ENCODE measurements around the gene ESYT2. TPM values are rescaled to one million over a fixed set of nuclear protein-coding genes. Genes with fewer than 3 reads are reported as not detected.

The ESYT2 gene
- total RNA-seq, 1 experiment from 2014 or later = 39.0 TPM

DNA sequence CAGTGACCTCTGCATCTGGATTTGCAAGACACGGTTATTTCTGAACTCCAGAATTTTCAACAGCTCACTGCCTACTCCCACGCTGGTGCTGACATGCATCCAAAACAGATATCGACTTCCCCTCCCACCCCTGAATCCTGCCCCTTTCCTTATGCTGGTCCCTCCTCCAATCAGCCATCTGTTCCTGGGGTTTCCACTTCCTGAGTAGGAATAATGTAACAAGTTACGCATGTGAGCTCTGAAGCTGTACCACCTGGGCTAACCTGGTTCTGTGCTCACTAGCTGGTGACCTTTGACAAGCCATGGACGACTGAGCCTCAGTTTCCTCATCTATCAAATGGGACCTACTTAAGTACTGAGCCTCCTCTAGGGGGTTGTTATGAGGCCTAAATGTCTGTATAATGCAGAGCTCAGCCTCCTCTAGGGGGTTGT, 123.0 kb downstream of the ESYT2 start:
- Histone ChIP-seq H3K23ac (ENCODE audit: insufficient read length, low read depth, low read length) (no peak overlapping the region), H4K91ac (ENCODE audit: insufficient read length, low read depth, low read length) (no peak overlapping the region), H3K56ac (ENCODE audit: insufficient read length, low read depth, low read length) (no peak overlapping the region), H3K4me1 (ENCODE audit: insufficient read depth, low read length) (peaks cover 1% of the 10 kb centered on the region; the same call in 1 of the 2 replicates), H2AFZ (ENCODE audit: low read length) (no peak overlapping the region), H3K18ac (ENCODE audit: insufficient read length, low read depth, low read length) (no peak overlapping the region), H3K27ac (ENCODE audit: insufficient read length, low read depth, low read length) (no peak overlapping the region), H2BK12ac (ENCODE audit: insufficient read length, low read depth, low read length) (no peak overlapping the region), H3K4me2 (ENCODE audit: insufficient read depth, insufficient read length, low read length) (no peak overlapping the region), H3K79me2 (ENCODE audit: insufficient read depth, low read length) (peaks cover 10% of the 10 kb centered on the region; the same call in 1 of the 2 replicates), H2BK20ac (ENCODE audit: low read depth, low read length, poor library complexity, severe bottlenecking) (no peak overlapping the region), H2BK5ac (ENCODE audit: insufficient read length, low read length) (no peak overlapping the region), H3K23me2 (ENCODE audit: insufficient read length, low read depth, low read length, poor library complexity, severe bottlenecking) (peaks cover 18% of the 10 kb centered on the region), H3K79me1 (ENCODE audit: insufficient read depth, low read depth, low read length, poor library complexity, severe bottlenecking) (no peaks in the 10 kb centered on the region), H3T11ph (ENCODE audit: low read length) (no peak overlapping the region), H3K4ac (ENCODE audit: low read depth, low read length) (no peak overlapping the region), H3K27me3 (ENCODE audit: insufficient read depth, low read length) (no peaks in the 10 kb centered on the region), H2BK15ac (ENCODE audit: low read depth, low read length) (no peak overlapping the region), H3K9ac (ENCODE audit: extremely low read depth, insufficient read length, low read length) (no peak overlapping the region), H3K9me3 (ENCODE audit: control insufficient read depth, low read depth, low read length) (peaks cover 10% of the 10 kb centered on the region), H4K20me1 (ENCODE audit: control insufficient read depth, insufficient read depth, insufficient read length) (no peaks in the 10 kb centered on the region), H4K5ac (ENCODE audit: insufficient read length, low read depth, low read length) (no peak overlapping the region), H3K14ac (ENCODE audit: insufficient read depth, low read length) (no peak overlapping the region), H2BK120ac (ENCODE audit: low read depth, low read length, poor library complexity, severe bottlenecking) (no peak overlapping the region), H2AK5ac (ENCODE audit: insufficient read length, low read length) (no peak overlapping the region), H4K8ac (replicated peaks; ENCODE audit: insufficient read length, low read depth, low read length) (no peak overlapping the region)
- WGBS (ENCODE audit: extremely low coverage, insufficient read length, low lambda C conversion rate) = no CpG with 5 or more reads among the region's 5 CpGs
- TF ChIP-seq, protein P1, sequence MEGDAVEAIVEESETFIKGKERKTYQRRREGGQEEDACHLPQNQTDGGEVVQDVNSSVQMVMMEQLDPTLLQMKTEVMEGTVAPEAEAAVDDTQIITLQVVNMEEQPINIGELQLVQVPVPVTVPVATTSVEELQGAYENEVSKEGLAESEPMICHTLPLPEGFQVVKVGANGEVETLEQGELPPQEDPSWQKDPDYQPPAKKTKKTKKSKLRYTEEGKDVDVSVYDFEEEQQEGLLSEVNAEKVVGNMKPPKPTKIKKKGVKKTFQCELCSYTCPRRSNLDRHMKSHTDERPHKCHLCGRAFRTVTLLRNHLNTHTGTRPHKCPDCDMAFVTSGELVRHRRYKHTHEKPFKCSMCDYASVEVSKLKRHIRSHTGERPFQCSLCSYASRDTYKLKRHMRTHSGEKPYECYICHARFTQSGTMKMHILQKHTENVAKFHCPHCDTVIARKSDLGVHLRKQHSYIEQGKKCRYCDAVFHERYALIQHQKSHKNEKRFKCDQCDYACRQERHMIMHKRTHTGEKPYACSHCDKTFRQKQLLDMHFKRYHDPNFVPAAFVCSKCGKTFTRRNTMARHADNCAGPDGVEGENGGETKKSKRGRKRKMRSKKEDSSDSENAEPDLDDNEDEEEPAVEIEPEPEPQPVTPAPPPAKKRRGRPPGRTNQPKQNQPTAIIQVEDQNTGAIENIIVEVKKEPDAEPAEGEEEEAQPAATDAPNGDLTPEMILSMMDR (conservative IDR thresholded peaks at IDR 0.05) = no peak
- Mint-ChIP-seq H3K36me3 (ENCODE audit: insufficient read depth in 1 of 3, low read depth in 3 of 3) (peaks cover 9 to 19% (median 17%) of the 10 kb centered on the region in 3 experiments), H3K4me1 (peaks cover 34% of the 10 kb centered on the region in 2 experiments), H3K27me3 (ENCODE audit: low read depth) (no peaks in the 10 kb centered on the region; the same call in 1 of the 2 replicates), H3K9me3 (peaks cover 13% of the 10 kb centered on the region in 2 experiments; a peak in 4 of 5 replicates), H3K27ac (no peak overlapping the region), H3K4me3 (peak overlapping the region; percentile 7 to 44)
- no peak for DNase-seq
